GM12878 (cell line): ENCODE results near the gene RALB. TPM values are rescaled to one million over a fixed set of nuclear protein-coding genes. Genes with fewer than 3 reads are reported as not detected.

ENCODE experiments used
- ATAC-seq: fragments of 200-7000 bp; cut with Tn5 transposase; 3 replicates; pipeline ENCODE4 v1.9.1; 2020; ENCODE audit warnings: mild to moderate bottlenecking, moderate library complexity
- BruUV-seq: library from RNA; stranded (reverse); fragments of 400-500 nt; replicated peaks from 2 replicates; lab custom pipeline; 2021; lab: Mats Ljungman, UMichigan
- CTCF ChIA-PET: fragments of 300-600 bp; sonication (Branson Sonifier 250); formaldehyde crosslinking; extraction: SDS; loops from one replicate; lab custom pipeline; 2021; ENCODE audit warnings: inconsistent platforms; lab: Yijun Ruan, JAX
- POLR2A ChIA-PET: fragments of 350-600 bp; formaldehyde crosslinking; extraction: SDS; loops from one replicate; lab custom pipeline; 2021; ENCODE audit warnings: inconsistent platforms; lab: Charles Lee
- RAD21 ChIA-PET: fragments of 300-600 bp; sonication (Branson Sonifier 250); formaldehyde crosslinking; loops from one replicate; lab custom pipeline; 2023; ENCODE audit warnings: antibody characterized with exemption; ENCODE audit not compliant: unreplicated experiment; lab: Charles Lee
- SMC1A ChIA-PET: fragments of 300-600 bp; sonication (Branson Sonifier 250); formaldehyde crosslinking; loops from one replicate; lab custom pipeline; 2023; ENCODE audit not compliant: unreplicated experiment, uncharacterized antibody; lab: Charles Lee
- DNase-seq: peaks from one replicate; pipeline ENCODE4 v3.0.0-alpha.2; 2011; ENCODE audit warnings: low read depth, low spot score
- FAIRE-seq: peaks from 3 replicates; lab custom pipeline; 2011; peaks lifted over from hg19 to GRCh38; lab: Jason Lieb, UNC
- H2AFZ ChIP-seq: 2 replicates; pipeline ENCODE4 v1.6.0; 2011; ENCODE audit warnings: low read depth, low read length, control low read depth; ENCODE audit not compliant: control insufficient read depth
- H3K27ac ChIP-seq: 2 replicates; pipeline ENCODE4 v1.5.1; 2011; ENCODE audit warnings: control low read depth; ENCODE audit not compliant: control insufficient read depth, insufficient read depth
- H3K27me3 ChIP-seq, 2 experiments: replicated peaks in 1 of 2; 2 replicates each; pipeline versions ENCODE4 v1.6.0 to v1.6.1; 2011; ENCODE audit warnings: low read length in 1 of 2; ENCODE audit not compliant: control insufficient read depth in 2 of 2, insufficient read depth in 2 of 2
- H3K36me3 ChIP-seq, 2 experiments: 2 replicates each; pipeline ENCODE4 v1.5.1; 2011; ENCODE audit warnings: low read length in 1 of 2; ENCODE audit not compliant: control insufficient read depth in 2 of 2, insufficient read depth in 2 of 2
- H3K4me1 ChIP-seq: 2 replicates; pipeline ENCODE4 v1.6.1; 2011; ENCODE audit warnings: mild to moderate bottlenecking, low read length, moderate library complexity, mixed read lengths; ENCODE audit not compliant: control insufficient read depth, insufficient read depth
- H3K4me2 ChIP-seq: 2 replicates; pipeline ENCODE4 v1.6.0; 2011; ENCODE audit warnings: control low read depth; ENCODE audit not compliant: control insufficient read depth, insufficient read depth
- H3K4me3 ChIP-seq: fragments of 200-600 bp; sonication (generic); 2 replicates; pipeline ENCODE4 v1.5.1; 2016
- H3K79me2 ChIP-seq: 2 replicates; pipeline ENCODE4 v1.6.0; 2011; ENCODE audit warnings: low read length; ENCODE audit not compliant: control insufficient read depth, insufficient read depth
- H3K9ac ChIP-seq: 2 replicates; pipeline ENCODE4 v1.8.0; 2011; ENCODE audit warnings: low read length, control low read depth, mixed read lengths; ENCODE audit not compliant: control insufficient read depth, insufficient read depth
- H3K9me3 ChIP-seq: replicated peaks from 3 replicates; pipeline ENCODE4 v1.5.1; 2011; ENCODE audit warnings: mild to moderate bottlenecking, low read length; ENCODE audit not compliant: control insufficient read depth, insufficient read depth
- H4K20me1 ChIP-seq: 2 replicates; pipeline ENCODE4 v1.6.0; 2011; ENCODE audit not compliant: control insufficient read depth, insufficient read depth
- BMI1 ChIP-seq: fragments of 450-650 bp; IDR thresholded peaks from 2 replicates; pipeline ENCODE4 v1.6.1; 2016; ENCODE audit warnings: mild to moderate bottlenecking, moderate library complexity, borderline replicate concordance
- CHD1 ChIP-seq: IDR thresholded peaks from 2 replicates; pipeline ENCODE4 v1.6.1; 2012; ENCODE audit warnings: low read depth, low read length, improper control_type of control experiment
- EED ChIP-seq: sonication (generic); IDR thresholded peaks from 2 replicates; pipeline ENCODE4 v1.6.1; 2016; ENCODE audit warnings: antibody characterized with exemption, low read depth
- HCFC1 ChIP-seq: fragments of 150-350 bp; IDR thresholded peaks from 2 replicates; pipeline ENCODE4 v1.6.1; 2014; ENCODE audit warnings: low read length
- MAX ChIP-seq: IDR thresholded peaks from 2 replicates; pipeline ENCODE4 v1.6.1; 2012; ENCODE audit warnings: low read depth, low read length, improper control_type of control experiment
- MEF2B ChIP-seq: fragments of 450-650 bp; IDR thresholded peaks from 2 replicates; pipeline ENCODE4 v1.6.1; 2018; ENCODE audit warnings: mild to moderate bottlenecking, moderate library complexity; ENCODE audit not compliant: partially characterized antibody, poor library complexity, severe bottlenecking
- MYB ChIP-seq: fragments of 150-350 bp; IDR thresholded peaks from 2 replicates; pipeline ENCODE4 v1.6.1; 2014; ENCODE audit warnings: mild to moderate bottlenecking, low read depth, low read length, borderline replicate concordance
- NFIC ChIP-seq: IDR thresholded peaks from 2 replicates; pipeline ENCODE4 v1.6.1; 2012; ENCODE audit warnings: low read depth, mild to moderate bottlenecking, inconsistent platforms, low read length, moderate library complexity
- RAD51 ChIP-seq: fragments of 450-650 bp; IDR thresholded peaks from 2 replicates; pipeline ENCODE4 v1.6.1; 2016; ENCODE audit warnings: moderate library complexity, mild to moderate bottlenecking, inconsistent platforms
- SIN3A ChIP-seq: IDR thresholded peaks from 2 replicates; pipeline ENCODE4 v1.6.1; 2012; ENCODE audit warnings: low read depth, low read length, improper control_type of control experiment
- SIX5 ChIP-seq: IDR thresholded peaks from 2 replicates; pipeline ENCODE4 v1.6.1; 2011; ENCODE audit warnings: mild to moderate bottlenecking, low read depth, low read length, moderate library complexity; ENCODE audit not compliant: severe bottlenecking
- SREBF1 ChIP-seq: IDR thresholded peaks from 2 replicates; pipeline ENCODE4 v1.6.1; 2012; ENCODE audit warnings: mild to moderate bottlenecking, low read length
- TARDBP ChIP-seq: IDR thresholded peaks from 2 replicates; pipeline ENCODE4 v1.6.1; 2016; ENCODE audit warnings: borderline replicate concordance
- ZNF274 ChIP-seq: IDR thresholded peaks from one replicate; pipeline ENCODE4 v1.8.0; 2011; ENCODE audit not compliant: insufficient read length, insufficient read depth
- WGBS: methylation state at CpG from one replicate; pipeline ENCODE4 v1.1.6; 2016; ENCODE audit warnings: low lambda C conversion rate; ENCODE audit not compliant: insufficient replicate concordance, insufficient coverage; ENCODE audit errors: missing lambda C conversion rate; 5-methylcytosine and 5-hydroxymethylcytosine counted together
- in situ Hi-C: fragments of 300-500 bp; cut with MboI; formaldehyde crosslinking; loops from 9 replicates; pipeline ENCODE4 v1.14.3; 2018; ENCODE audit warnings: mixed read lengths
- intact Hi-C: fragments of 100-400 bp; cut with micrococcal nuclease; formaldehyde crosslinking; loops from one replicate; pipeline ENCODE4 v1.14.2; 2022; ENCODE audit not compliant: unreplicated experiment
- polyA plus RNA-seq, 11 experiments: library from polyadenylated mRNA; depleted of rRNA in 4 of 11; unstranded in 6 of 11; stranded (reverse) in 5 of 11; fragments of >200 nt; fragmentation: Nextera tagmentation in 4 of 11; fragmentation: Illumina TruSeq in 1 of 11; extraction: Ambion mirVana in 4 of 11; extraction: Trizol in 1 of 11; gene quantifications; 1 replicate in 1 of 11; 2 replicates in 10 of 11; pipeline versions ENCODE4 v1.2.1 to v1.2.3, GENCODE V29; 2011 to 2016; ENCODE audit warnings: inconsistent platforms in 2 of 11, missing spikeins in 2 of 11, low read depth in 1 of 11
- total RNA-seq, 4 experiments: library from RNA; depleted of rRNA in 3 of 4; stranded (reverse); fragments of >200 nt in 3 of 4; fragmentation: Illumina TruSeq in 1 of 4; extraction: Trizol in 1 of 4; gene quantifications; 2 replicates each; pipeline versions ENCODE4 v1.2.1 to v1.2.3, GENCODE V29; 2013 to 2021
- TF ChIP-seq, protein P1 (sequence below): IDR thresholded peaks from 2 replicates; pipeline ENCODE4 v1.6.1; 2011; ENCODE audit warnings: mild to moderate bottlenecking, low read depth, low read length, moderate library complexity; ENCODE audit not compliant: insufficient replicate concordance

RALB gene
- total and polyA plus RNA-seq, 10 of the 15 experiments (the other 5 are each of a cell fraction or from before 2014, with no cell fraction given), result 8.3 to 54.0 (median 24.2) TPM

DNA sequence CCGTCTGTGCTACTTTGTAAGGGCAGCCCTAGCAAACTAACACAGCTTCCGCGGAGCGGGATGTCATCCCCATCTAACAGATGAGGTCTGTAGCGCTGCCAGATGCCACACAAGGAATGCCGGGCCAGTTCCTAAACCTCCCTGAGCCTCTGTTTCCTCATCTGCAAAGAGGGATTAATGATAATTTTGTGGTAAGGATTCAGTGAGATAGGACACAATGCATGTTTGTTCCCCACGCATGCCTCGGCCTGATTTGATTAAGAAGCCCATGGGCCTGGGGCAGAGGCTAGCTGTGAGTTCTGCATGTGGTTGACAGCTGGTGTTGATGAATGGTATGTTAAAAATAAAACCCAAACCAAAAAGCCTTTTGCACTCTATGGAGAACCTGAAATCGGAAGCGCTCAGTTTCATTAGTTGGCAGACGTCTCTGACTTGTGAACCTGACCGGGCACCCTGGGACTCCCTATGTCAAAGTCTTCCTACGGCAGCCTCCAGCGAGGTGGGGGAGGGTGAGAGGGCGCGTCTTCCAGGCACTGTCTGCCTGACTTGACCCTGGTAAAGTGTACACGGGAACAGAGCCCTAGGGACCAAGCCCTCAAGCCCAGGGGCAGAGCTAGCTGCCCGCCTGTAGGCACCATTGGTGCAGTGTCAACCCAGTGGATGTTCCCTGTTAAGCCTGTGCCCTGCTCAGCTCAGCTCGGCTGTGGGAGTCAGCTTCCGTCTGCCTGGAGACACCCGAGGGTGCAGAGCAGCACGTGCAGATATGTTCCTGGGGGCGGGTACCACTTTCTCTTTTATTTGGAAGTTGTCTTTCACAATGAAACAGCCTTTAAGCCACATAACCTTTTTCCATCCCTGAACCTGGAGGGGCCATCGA, 78.5 kb downstream of the RALB start:
- no peak overlapping the region for H3K27ac ChIP-seq
- no TSS peak for BruUV-seq

GRCh38 chr2:120331903-120332302, 79.3 kb downstream of the RALB start:
- no peaks in the 10 kb centered on the region for H3K36me3 ChIP-seq
- POLR2A ChIA-PET, result no interaction called here

More for the DNA sequence above, 78.5 kb downstream of the RALB start:
- ChIA-PET POLR2A (no interaction called here), CTCF (interaction anchor here (1.3 kb wide), 1 partner anchor 9 kb away, joined by 3 read pairs; no protein-coding TSS in a partner anchor), RAD21 (interaction anchor here (1.2 kb wide), 1 partner anchor 18 kb away, joined by 3 read pairs; no protein-coding TSS in a partner anchor), SMC1A (no interaction called here)
- no peak overlapping the region for H2AFZ ChIP-seq
- intact Hi-C loops (no loop called here), in situ Hi-C loops (no loop called here)
- 23% methylated on average over 24 of the region's 24 CpGs for WGBS
- no peaks in the 10 kb centered on the region for H3K79me2 ChIP-seq
- H3K4me2 ChIP-seq, result no peak overlapping the region
- ATAC-seq (peak; percentile 45), DNase-seq (no peak), FAIRE-seq (no peak)
- H3K4me3 ChIP-seq, result no peak overlapping the region
- no peak for TF ChIP-seq BMI1
- no peak overlapping the region for H3K9ac ChIP-seq
- H3K27me3 ChIP-seq, result peaks cover 5 to 7% of the 10 kb centered on the region in 2 experiments
- H3K4me1 ChIP-seq, result no peaks in the 10 kb centered on the region; the same call in 1 of the 2 replicates
- no peaks in the 10 kb centered on the region for H3K36me3 ChIP-seq
- no peaks in the 10 kb centered on the region for H4K20me1 ChIP-seq
- H3K9me3 ChIP-seq, result no peaks in the 10 kb centered on the region

More at GRCh38 chr2:120331903-120332302, 79.3 kb downstream of the RALB start:
- Histone ChIP-seq H3K27ac (no peak overlapping the region), H3K4me2 (no peak overlapping the region)
- no TSS peak for BruUV-seq
- no peak for DNase-seq
- CTCF ChIA-PET, result interaction anchor here (1.3 kb wide), 1 partner anchor 8 kb away, joined by 3 read pairs; no protein-coding TSS in a partner anchor
- WGBS, result 50% methylated on average over 4 of the region's 4 CpGs
- TF ChIP-seq HCFC1 (no peak), RAD51 (no peak), SREBF1 (no peak), NFIC (no peak), MYB (no peak), ZNF274 (no peak), EED (no peak), MAX (no peak), CHD1 (no peak), TARDBP (no peak), SIN3A (no peak), SIX5 (no peak), MEF2B (no peak)
- TF ChIP-seq, protein P1, sequence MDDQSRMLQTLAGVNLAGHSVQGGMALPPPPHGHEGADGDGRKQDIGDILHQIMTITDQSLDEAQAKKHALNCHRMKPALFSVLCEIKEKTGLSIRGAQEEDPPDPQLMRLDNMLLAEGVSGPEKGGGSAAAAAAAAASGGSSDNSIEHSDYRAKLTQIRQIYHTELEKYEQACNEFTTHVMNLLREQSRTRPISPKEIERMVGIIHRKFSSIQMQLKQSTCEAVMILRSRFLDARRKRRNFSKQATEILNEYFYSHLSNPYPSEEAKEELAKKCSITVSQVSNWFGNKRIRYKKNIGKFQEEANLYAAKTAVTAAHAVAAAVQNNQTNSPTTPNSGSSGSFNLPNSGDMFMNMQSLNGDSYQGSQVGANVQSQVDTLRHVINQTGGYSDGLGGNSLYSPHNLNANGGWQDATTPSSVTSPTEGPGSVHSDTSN, result no peak
- TF ChIP-seq, all 136 proteins: peak for 0
- H3K27me3 ChIP-seq, result peaks cover 5 to 7% of the 10 kb centered on the region in 2 experiments
- RAD21 ChIA-PET, result interaction anchor here (1.2 kb wide), 1 partner anchor 19 kb away, joined by 3 read pairs; no protein-coding TSS in a partner anchor
- intact Hi-C loops (no loop called here), in situ Hi-C loops (no loop called here)
- H3K79me2 ChIP-seq, result no peaks in the 10 kb centered on the region
- H4K20me1 ChIP-seq, result no peaks in the 10 kb centered on the region
- H3K9ac ChIP-seq, result no peak overlapping the region
- FAIRE-seq (no peak), ATAC-seq (no peak)
- no peaks in the 10 kb centered on the region; the same call in 1 of the 2 replicates for H3K4me1 ChIP-seq
- no peaks in the 10 kb centered on the region for H3K9me3 ChIP-seq
- SMC1A ChIA-PET, result no interaction called here
- H3K4me3 ChIP-seq, result no peak overlapping the region
- no peak overlapping the region for H2AFZ ChIP-seq
